Stimulated activated CD8-positive, alpha-beta memory T cell treated with anti-CD3 and anti-CD28 coated beads, Interleukin-4, amount 100 ng/mL, for 1 hour (primary cell): ENCODE measurements around the gene ZNF441.
"Not testable (repeated sequence)": the region's sequence is repeated elsewhere in the genome, so short reads cannot be mapped to it uniquely, and the experiment has no call there.

ENCODE experiments used
- DNase-seq, 2 donors: peaks; one replicate each; pipeline ENCODE4 v3.0.0-alpha.2; 2020; ENCODE audit warnings: low read depth in 2 of 2, low spot score in 1 of 2

The ZNF441 gene

GRCh38 chr19:11776669-11777068 lies 9.9 kb downstream of the ZNF441 start:
- not testable (repeated sequence) for DNase-seq

GRCh38 chr19:11780431-11781020 lies 13.7 kb downstream of the ZNF441 start:
- no peak for DNase-seq

GRCh38 chr19:11781295-11782057 lies 14.7 kb downstream of the ZNF441 start:
- DNase-seq, result no peak

GRCh38 chr19:11783767-11784166 lies 17.0 kb downstream of the ZNF441 start:
- no peak for DNase-seq

GRCh38 chr19:11784356-11784755 lies 17.6 kb downstream of the ZNF441 start:
- no peak for DNase-seq

GRCh38 chr19:11787536-11787935 lies 20.7 kb downstream of the ZNF441 start:
- no peak for DNase-seq

GRCh38 chr19:11792942-11793341 lies 26.1 kb downstream of the ZNF441 start:
- no peak for DNase-seq

- peak; percentile 47 to 60 for DNase-seq
Observed at GRCh38 chr19:11797491-11797890, 30.7 kb downstream of the ZNF441 start.

- peak; percentile 57 to 74 for DNase-seq
Observed at GRCh38 chr19:11798391-11799330, 31.9 kb downstream of the ZNF441 start, which contains the start of gene ZNF491. Gene ZNF491, plus strand, starts transcription at chr19:11798523. Its CDS starts 7,431 bp downstream, at chr19:11805954.

- DNase-seq, result no peak
Observed at GRCh38 chr19:11806354-11807098, 39.7 kb downstream of the ZNF441 start.

- no peak for DNase-seq
Observed at GRCh38 chr19:11807099-11807380, 40.2 kb downstream of the ZNF441 start.

- no peak for DNase-seq
Observed at GRCh38 chr19:11813703-11814028, 46.9 kb downstream of the ZNF441 start.

GRCh38 chr19:11814029-11814699 lies 47.4 kb downstream of the ZNF441 start, which contains the start of gene ZNF440:
Gene ZNF440, plus strand, starts transcription at chr19:11814273. Its CDS starts 175 bp downstream, at chr19:11814448.
- peak; percentile 63 to 74 for DNase-seq

GRCh38 chr19:11814700-11815035 lies 47.9 kb downstream of the ZNF441 start:
- DNase-seq, result no peak

GRCh38 chr19:11821474-11822109 lies 54.8 kb downstream of the ZNF441 start:
- DNase-seq, result no peak

- DNase-seq, result not testable (repeated sequence)
Observed at GRCh38 chr19:11828957-11829876, 62.4 kb downstream of the ZNF441 start.

GRCh38 chr19:11832253-11832912 lies 65.6 kb downstream of the ZNF441 start:
- no peak for DNase-seq

- no peak for DNase-seq
Observed at GRCh38 chr19:11833541-11833940, 66.7 kb downstream of the ZNF441 start.
